HG02642 (cell line): ENCODE results near the gene TMED1.

ENCODE experiments used
- ATAC-seq: cut with Tn5 transposase; IDR thresholded peaks from one replicate; pipeline ENCODE4 v1.9.1; 2021; ENCODE audit warnings: mild to moderate bottlenecking; ENCODE audit not compliant: unreplicated experiment, poor library complexity

Gene TMED1

DNA sequence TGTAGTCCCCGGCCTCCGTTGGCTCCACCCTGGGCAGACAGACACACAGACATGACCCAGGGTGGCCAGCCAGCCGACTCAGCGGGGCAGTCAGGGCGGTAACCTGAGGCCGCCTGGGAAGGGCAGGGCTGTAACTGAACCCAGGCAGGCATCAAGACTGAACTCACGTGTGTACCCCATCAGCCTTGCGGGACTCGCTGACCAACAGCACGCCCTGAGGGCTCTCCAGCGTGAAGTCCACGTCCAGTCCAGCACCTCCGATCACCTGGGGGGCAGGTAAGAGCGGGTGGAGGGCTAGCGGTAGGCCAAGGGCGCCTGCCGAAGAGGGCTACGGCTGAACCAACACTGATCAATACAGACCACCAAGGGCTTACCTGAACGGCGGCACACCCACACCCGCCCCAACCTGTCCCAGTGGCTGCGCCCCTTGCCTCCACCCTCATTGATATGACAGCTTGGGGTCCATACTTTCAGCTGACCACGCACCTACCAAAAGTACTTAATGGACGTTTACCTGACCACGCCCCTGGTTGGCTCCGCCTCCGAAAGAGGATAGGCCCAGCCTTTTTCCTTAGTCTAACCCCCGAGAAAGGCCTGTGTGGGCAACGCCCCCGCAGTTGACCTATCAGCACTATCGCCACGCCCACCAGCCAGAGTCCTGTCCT, 791 bp downstream of the TMED1 start:
- no peak for ATAC-seq

DNA sequence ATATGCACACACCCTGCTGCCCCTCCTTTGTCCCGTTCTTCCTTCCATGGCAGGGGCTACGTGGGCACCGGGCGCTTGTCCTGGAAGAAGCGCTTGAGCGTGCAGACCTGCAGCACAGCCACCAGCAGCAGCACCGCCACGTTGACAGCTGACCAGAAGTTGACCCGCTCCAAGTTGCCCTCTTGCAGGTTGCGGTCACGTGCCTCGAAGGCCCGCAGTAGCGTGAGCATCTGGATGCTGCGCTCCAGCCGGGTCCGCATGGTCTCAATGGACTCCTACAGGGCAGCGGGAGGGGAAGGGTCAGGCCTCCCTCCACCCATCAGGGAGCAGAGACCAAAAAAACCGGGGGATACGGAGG, 3.1 kb downstream of the TMED1 start:
- ATAC-seq, result no peak

DNA sequence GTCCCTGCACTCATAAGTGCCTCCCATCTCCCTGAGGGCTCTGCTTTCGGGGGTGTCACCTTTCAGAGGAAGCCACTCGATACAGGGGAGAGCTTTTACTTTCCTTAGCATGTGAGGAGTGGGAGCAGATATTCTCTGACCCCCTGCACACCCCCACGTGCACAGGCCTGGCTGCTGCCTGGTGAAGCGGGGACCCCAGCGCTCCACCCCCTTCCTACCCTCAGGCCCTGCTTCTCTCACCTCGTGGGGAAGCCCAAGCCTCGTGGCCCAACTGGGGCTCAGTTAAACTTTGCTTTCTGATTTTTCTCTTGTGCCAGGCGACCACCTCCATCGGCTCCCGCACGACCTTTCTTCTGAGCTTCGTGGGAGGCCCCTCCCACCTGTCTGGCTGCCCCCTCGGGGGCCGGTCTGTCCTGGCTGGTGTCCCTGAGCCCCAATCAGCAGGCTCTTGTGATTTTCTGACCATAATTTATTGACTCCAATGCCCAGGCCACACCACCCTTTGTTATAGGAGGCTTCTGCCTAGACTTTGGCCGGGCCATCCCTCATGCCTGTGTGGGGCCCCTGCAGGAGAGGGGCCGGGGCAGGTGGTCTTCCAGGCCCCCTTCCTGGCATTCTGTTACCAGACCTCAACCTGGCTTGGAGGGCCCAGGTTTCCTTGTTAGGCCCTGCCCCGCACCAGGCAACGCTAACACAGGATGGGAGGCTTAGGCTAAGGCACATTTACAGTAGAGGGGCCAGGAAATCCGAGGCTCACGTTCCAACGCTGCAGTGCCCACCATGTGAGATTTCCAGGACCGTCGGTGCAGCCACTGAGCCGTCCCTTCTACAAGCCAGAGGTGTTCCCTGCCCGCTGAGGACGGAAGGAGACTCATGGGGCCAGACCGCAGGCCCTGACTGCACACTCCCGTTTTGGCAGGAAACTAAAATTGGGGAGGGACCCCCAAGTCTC, 3.7 kb downstream of the TMED1 start:
- ATAC-seq, result no peak

DNA sequence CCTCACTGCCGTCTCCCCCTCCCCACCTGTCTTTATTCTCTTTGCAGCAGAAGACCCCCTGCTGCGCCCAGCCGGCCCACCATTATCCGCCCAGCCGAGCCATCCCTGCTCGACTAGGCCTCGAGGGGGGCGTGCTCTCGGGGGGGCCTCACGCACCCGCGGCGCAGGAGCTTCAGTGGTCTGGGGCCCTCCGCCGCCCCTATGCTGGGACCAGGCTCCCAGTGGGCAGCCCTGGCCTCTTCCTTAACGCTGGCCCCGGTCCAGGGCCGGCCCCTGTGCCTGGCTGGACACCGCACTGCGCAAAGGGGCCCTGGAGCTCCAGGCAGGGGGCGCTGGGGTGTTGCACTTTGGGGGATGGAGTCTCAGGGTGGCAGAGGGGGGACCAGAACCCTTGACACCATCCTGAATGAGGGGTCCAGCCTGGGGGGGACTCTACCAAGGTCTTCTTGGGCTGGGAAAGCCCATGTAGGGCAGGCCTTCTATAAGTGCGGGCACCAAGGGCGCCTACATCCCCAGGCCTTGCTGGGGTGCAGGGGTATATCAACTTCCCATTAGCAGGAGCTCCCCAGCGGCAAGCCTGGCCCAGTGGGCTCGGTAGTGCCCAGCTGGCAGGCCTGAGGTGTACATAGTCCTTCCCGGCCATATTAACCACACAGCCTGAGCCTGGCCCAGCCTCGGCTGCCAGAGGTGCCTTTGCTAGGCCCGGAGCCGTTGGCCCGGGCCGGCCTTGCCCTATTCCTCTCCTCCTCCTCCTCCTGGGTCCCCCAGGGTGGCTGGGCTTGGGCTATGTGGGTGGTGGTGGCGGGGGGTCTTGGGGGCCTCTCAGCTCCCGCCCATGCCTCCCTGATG, 4.9 kb downstream of the TMED1 start:
- no peak for ATAC-seq

- ATAC-seq, result no peak
Measured at GRCh38 chr19:10830370-10830769, 5.6 kb downstream of the TMED1 start.

DNA sequence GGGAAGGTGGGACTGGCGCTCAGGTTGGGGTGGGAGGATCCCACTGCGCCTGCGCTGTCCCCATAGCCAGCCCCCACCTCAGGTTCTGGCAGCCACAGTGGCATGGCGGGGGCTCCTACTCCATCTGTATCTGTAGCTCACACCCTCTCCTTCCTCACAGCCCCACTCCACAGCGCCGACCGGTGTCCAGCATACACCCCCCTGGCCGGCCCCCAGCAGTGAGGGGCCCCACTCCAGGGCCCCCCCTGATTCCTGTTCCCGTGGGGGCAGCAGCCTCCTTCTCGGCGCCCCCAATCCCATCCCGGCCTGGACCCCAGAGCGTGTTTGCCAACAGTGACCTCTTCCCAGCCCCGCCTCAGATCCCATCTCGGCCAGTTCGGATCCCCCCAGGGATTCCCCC, 6.0 kb downstream of the TMED1 start:
- no peak for ATAC-seq

DNA sequence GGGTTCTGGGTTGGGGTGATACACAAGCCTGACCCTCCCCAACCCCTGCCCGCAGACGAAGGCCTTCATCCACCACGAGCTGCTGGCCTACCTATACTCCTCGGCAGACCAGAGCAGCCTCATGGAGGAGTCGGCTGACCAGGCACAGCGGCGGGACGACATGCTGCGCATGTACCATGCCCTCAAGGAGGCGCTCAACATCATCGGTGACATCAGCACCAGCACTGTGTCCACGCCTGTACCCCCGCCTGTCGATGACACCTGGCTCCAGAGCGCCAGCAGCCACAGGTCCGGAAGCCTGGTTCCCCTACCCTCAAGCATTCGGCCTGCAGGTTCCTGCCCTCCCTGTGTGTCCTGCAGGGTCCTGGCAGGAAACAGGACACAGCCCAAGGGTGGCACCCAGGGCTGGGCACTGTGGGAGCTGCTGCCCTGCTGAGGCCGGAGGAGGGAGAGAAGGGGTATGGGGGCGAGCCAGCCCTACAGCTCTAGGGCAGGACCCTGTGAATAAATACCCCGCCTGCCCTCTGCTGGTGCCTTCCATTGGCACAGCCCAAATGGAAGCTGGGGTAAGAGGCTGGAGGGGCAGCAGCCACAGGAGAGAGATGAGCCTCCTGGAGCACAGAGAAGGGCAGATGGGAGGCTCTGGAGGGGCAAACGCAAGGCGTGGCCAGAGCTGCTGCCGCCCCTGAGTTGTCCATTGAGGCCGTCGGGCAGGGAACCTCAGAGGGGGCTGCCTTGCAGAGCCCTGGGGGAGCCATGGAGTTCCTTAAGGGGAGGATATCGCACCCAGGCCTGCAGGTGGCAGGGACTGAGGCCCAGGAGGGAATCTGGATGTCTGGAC, 6.8 kb downstream of the TMED1 start:
- ATAC-seq, result no peak

DNA sequence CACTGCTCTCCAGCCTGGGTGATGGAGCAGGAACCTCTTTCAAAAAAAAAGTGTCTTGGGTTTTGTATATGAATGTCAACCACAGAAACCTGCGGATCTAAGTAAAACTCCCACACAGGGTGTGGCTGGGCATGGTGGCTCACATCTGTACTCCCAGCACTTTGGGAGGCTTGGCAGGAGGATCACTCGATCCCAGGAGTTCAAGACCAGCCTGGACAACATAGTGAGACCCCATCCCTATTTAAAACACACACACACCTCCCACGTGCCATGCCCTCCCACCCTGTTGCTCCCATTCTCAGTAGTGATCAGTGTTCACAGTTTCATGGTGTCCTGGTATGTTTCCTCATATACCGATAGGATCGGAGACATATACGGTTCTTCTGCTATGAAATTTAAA, 9.2 kb downstream of the TMED1 start:
- ATAC-seq, result no peak

GRCh38 chr19:10826231-10826630, 9.8 kb downstream of the TMED1 start:
- ATAC-seq, result no peak

- no peak for ATAC-seq
Measured at GRCh38 chr19:10823690-10824089, 12.3 kb downstream of the TMED1 start.

- ATAC-seq, result no peak
Measured at GRCh38 chr19:10820173-10820572, 15.8 kb downstream of the TMED1 start.

DNA sequence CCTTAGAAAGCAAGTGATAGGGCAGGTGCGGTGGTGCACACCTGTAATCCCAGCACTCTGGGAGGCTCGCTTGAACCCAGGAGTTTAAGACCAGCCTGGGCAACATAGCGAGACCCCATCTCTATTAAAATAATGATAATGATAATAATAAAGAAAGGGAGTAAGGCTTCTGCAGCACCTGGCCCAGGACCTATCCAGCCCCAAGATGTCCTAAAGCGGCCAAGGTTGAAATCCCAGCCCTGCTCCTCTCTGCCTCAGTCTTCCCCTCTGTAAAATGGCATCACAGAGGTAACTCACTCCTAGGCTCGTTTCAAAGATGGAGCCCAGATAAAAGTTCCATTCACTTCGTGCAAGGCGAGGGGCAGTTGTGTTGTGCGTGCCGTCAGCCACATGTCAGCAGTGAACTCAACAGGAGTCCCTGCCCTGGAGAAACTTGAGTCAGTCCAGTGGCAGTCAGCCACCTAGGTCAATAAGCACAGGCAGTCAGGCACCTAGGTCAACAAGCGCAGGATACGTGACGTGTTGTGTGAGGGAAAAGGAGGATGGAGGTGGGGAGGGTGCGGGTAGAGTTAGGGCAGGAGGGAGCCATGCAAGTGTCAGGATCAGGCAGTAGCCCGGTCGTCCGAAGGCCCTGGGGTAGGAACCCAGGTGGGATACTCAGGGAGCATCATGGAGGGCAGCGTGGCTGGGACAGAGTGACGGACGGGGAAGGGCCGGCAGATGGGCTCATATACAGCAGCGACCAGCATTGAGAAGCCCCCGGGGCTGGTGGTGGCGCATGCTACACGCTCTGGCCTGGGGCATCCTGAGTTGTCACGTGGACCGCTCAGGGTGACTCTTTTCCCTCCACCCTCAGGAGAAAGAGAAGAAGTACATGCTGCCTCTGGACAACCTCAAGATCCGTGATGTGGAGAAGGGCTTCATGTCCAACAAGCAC, 16.6 kb downstream of the TMED1 start:
- no peak for ATAC-seq

- ATAC-seq, result no peak
Measured at GRCh38 chr19:10818301-10819123, 17.5 kb downstream of the TMED1 start.

GRCh38 chr19:10817291-10818038, 18.5 kb downstream of the TMED1 start:
- ATAC-seq, result no peak

- ATAC-seq, result no peak
Measured at GRCh38 chr19:10816691-10817090, 19.3 kb downstream of the TMED1 start.

GRCh38 chr19:10815969-10816644, 19.9 kb downstream of the TMED1 start:
- no peak for ATAC-seq

DNA sequence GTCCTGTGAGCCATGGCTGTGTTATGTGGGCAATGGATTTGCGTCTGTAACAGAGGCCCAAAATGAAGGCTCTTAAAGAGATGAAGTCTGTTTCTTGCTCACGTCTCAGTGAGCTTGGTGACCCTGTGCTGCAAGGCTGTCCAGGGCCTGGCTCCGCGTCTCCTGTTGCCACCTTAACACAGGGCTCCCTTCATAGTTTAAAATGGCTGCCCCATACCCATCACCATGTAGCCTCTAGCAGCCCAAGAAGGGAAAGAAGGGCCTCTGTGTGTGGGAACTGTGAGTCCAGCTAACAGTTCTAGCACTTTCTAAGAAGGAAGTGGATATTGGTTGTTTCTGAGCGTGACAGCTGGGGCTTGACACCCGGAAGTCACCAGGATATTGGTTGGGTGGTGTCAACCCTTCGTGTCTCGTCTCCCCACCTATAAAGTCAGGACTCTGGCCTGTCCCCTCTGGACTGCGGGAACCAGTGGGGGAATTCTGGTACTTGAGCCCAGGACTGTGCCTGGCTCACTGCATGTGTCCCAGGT, 20.9 kb downstream of the TMED1 start:
- ATAC-seq, result no peak
